Colonic mucosa (tissue), 4 donors: ENCODE results near the gene SLC25A25. TPM values are rescaled to one million over a fixed set of nuclear protein-coding genes. Genes with fewer than 3 reads are reported as not detected.

Experiments
- DNase-seq: peaks from one replicate; pipeline ENCODE4 v3.0.0-alpha.2; 2020
- H3K27ac ChIP-seq: fragments of 200-600 bp; one replicate; pipeline ENCODE4 v1.8.0; 2021
- H3K27me3 ChIP-seq: fragments of 200-600 bp; one replicate; pipeline ENCODE4 v1.8.0; 2021
- H3K36me3 ChIP-seq: fragments of 200-600 bp; one replicate; pipeline ENCODE4 v1.8.0; 2021
- H3K4me1 ChIP-seq: fragments of 200-600 bp; one replicate; pipeline ENCODE4 v1.8.0; 2021; ENCODE audit warnings: mild to moderate bottlenecking
- H3K4me3 ChIP-seq: fragments of 200-600 bp; one replicate; pipeline ENCODE4 v1.8.0; 2021
- H3K9ac ChIP-seq, 2 donors: one replicate each; pipeline ENCODE4 v1.7.0; 2013; ENCODE audit warnings: control low read depth in 2 of 2, low read depth in 2 of 2, low read length in 2 of 2
- H3K9me3 ChIP-seq: fragments of 200-600 bp; one replicate; pipeline ENCODE4 v1.8.0; 2021
- CTCF ChIP-seq: fragments of 200-600 bp; IDR thresholded peaks from one replicate; pipeline ENCODE4 v1.8.0; 2022; ENCODE audit warnings: antibody characterized with exemption, mild to moderate bottlenecking
- intact Hi-C: fragments of 100-400 bp; cut with DNase I; formaldehyde crosslinking; loops from one replicate; pipeline ENCODE4 v1.14.1; 2022
- total RNA-seq, 2 donors: library from RNA; stranded (reverse); fragmentation: NEBNext Ultra II Directional in 1 of 2; extraction: Animal tissue kit (Norgen Biotek cat#: 25700) in 1 of 2; gene quantifications; one replicate each; pipeline ENCODE4 v1.2.1, GENCODE V29; 2021
- donor health status: healthy.
- donor health status: DM: no; HTN: no; CAD: no.
- donor health status: DM: no; HTN: no; CAD: no.

Gene SLC25A25
- total RNA-seq, 2 donors from 2014 or later = 12.3 to 19.7 TPM

GRCh38 chr9:128152133-128153059 is 84.4 kb downstream of the SLC25A25 start:
- no peak overlapping the region for H3K4me3 ChIP-seq
- H3K27me3 ChIP-seq = no peaks in the 10 kb centered on the region
- H3K27ac ChIP-seq = no peak overlapping the region
- no peaks in the 10 kb centered on the region for H3K36me3 ChIP-seq
- no peak for DNase-seq
- peaks cover 4% of the 10 kb centered on the region for H3K4me1 ChIP-seq
- H3K9me3 ChIP-seq = no peaks in the 10 kb centered on the region
- intact Hi-C loops = no loop called here
- H3K9ac ChIP-seq = no peak overlapping the region
- TF ChIP-seq CTCF = no peak

DNA sequence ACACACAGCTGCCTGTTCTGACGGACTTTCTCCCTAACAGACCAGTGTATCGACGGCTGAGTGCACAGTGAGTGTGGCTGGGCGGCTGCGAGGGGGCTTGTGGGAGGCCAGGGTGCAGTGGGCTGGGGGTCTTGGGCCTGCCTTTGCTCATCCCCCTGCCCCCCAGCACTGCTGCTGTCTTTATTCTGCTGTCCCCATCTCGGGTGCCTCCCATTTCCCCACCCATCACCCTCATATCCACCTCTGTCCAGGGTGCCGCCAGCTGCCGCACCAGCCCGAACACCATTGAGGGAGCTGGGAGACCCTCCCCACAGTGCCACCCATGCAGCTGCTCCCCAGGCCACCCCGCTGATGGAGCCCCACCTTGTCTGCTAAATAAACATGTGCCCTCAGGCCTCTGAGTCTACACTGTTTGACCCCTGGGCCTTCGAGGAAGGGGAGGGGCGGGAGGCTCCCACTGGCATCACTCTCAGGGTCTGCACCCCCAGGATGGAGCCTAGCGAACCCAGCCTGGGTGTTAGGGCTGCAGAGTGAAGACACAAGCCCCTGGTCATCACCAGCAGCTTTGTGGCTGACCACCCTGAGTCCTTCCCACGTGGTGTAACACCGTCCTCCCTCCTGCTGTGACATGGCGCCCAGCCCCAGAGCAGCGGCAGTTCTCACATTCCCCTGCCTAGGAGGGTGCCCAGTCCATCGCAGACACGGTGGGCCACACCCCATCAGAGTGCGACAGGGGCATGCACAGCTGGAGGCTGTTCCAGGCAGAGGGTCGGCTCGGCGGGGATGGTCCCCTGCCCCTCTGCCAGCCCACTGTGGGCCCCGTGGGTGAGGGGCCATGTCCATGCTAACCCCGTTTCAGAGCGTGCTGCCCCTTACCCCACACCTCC is 85.3 kb downstream of the SLC25A25 start:
- no peak for TF ChIP-seq CTCF
- H3K9me3 ChIP-seq = no peaks in the 10 kb centered on the region
- no peak overlapping the region for H3K4me3 ChIP-seq
- H3K27me3 ChIP-seq = no peaks in the 10 kb centered on the region
- no peaks in the 10 kb centered on the region for H3K36me3 ChIP-seq
- intact Hi-C loops = no loop called here
- H3K4me1 ChIP-seq = peaks cover 4% of the 10 kb centered on the region
- no peak for DNase-seq
- no peak overlapping the region for H3K9ac ChIP-seq
- H3K27ac ChIP-seq = no peak overlapping the region

GRCh38 chr9:128153947-128154695 is 86.1 kb downstream of the SLC25A25 start:
- H3K9me3 ChIP-seq = no peaks in the 10 kb centered on the region
- no peak overlapping the region for H3K27ac ChIP-seq
- no peak for TF ChIP-seq CTCF
- H3K9ac ChIP-seq = no peak overlapping the region
- no peaks in the 10 kb centered on the region for H3K4me1 ChIP-seq
- no peaks in the 10 kb centered on the region for H3K27me3 ChIP-seq
- no peaks in the 10 kb centered on the region for H3K36me3 ChIP-seq
- DNase-seq = no peak
- intact Hi-C loops = no loop called here
- no peak overlapping the region for H3K4me3 ChIP-seq

GRCh38 chr9:128155736-128156500 is 87.9 kb downstream of the SLC25A25 start:
- no peaks in the 10 kb centered on the region for H3K4me1 ChIP-seq
- H3K27me3 ChIP-seq = no peaks in the 10 kb centered on the region
- no peak for TF ChIP-seq CTCF
- H3K9ac ChIP-seq = no peak overlapping the region
- intact Hi-C loops = no loop called here
- H3K4me3 ChIP-seq = no peak overlapping the region
- DNase-seq = no peak
- H3K36me3 ChIP-seq = no peaks in the 10 kb centered on the region
- H3K27ac ChIP-seq = no peak overlapping the region
- H3K9me3 ChIP-seq = no peaks in the 10 kb centered on the region

Other genes starting within 250 kb of the SLC25A25 start
- 10 to 100 TPM; 15.4 to 34.5 TPM for gene ENG, start 213.6 kb upstream of the SLC25A25 start, total RNA-seq
- gene AK1, start 190.6 kb upstream of the SLC25A25 start, total RNA-seq = 100 to 1,000 TPM; 159 to 166 TPM
- gene ST6GALNAC6, start 168.6 kb upstream of the SLC25A25 start, total RNA-seq = 100 to 1,000 TPM; 251 to 279 TPM
- gene ST6GALNAC4, start 151.2 kb upstream of the SLC25A25 start, total RNA-seq = 10 to 100 TPM; 25.4 to 66.5 TPM
- under 1 TPM; 0.85 to 0.89 TPM for gene PIP5KL1, start 137.5 kb upstream of the SLC25A25 start, total RNA-seq
- 10 to 100 TPM; 25.7 to 38.9 TPM for gene DPM2, start 130.4 kb upstream of the SLC25A25 start, total RNA-seq
- 10 to 100 TPM; 72.2 to 95.9 TPM for gene EEIG1, start 87.2 kb upstream of the SLC25A25 start, total RNA-seq
- gene NAIF1, start 912 bp upstream of the SLC25A25 start, total RNA-seq = 10 to 100 TPM; 10.8 to 11.6 TPM
- 100 to 1,000 TPM in 1 of 2 donors, 10 to 100 TPM in 1; 93.7 to 142 TPM for gene PTGES2, start 59.5 kb downstream of the SLC25A25 start, total RNA-seq
- 100 to 1,000 TPM; 162 to 374 TPM for gene LCN2, start 81.2 kb downstream of the SLC25A25 start, total RNA-seq
- gene BBLN, start 92.0 kb downstream of the SLC25A25 start, total RNA-seq = 10 to 100 TPM; 47.5 to 53.0 TPM
- gene CIZ1, start 123.3 kb downstream of the SLC25A25 start, total RNA-seq = 10 to 100 TPM; 97.5 to 97.7 TPM
- gene DNM1, start 135.1 kb downstream of the SLC25A25 start, total RNA-seq = 1 to 10 TPM; 2.5 to 6.8 TPM
- 10 to 100 TPM; 88.6 to 92.2 TPM for gene GOLGA2, start 207.8 kb downstream of the SLC25A25 start, total RNA-seq
- gene SWI5, start 208.0 kb downstream of the SLC25A25 start, total RNA-seq = 10 to 100 TPM; 14.4 to 24.2 TPM